PC-3 (cell line): Measurements from ENCODE around the gene SUV39H1. TPM values are rescaled to one million over a fixed set of nuclear protein-coding genes. Genes with fewer than 3 reads are reported as not detected.

Experiments
- ATAC-seq: fragments of 200-7000 bp; cut with Tn5 transposase; 2 replicates; pipeline ENCODE4 v1.9.1; 2020; ENCODE audit warnings: mild to moderate bottlenecking, moderate library complexity
- BruUV-seq: library from RNA; stranded (reverse); fragments of 400-500 nt; replicated peaks from 2 replicates; lab custom pipeline; 2021; lab: Mats Ljungman, UMichigan
- CTCF ChIA-PET: fragments of 300-600 bp; sonication (Branson Sonifier 250); formaldehyde crosslinking; loops from one replicate; lab custom pipeline; 2022; ENCODE audit warnings: antibody characterized with exemption; lab: Charles Lee
- POLR2A ChIA-PET: fragments of 300-600 bp; sonication (Branson Sonifier 250); formaldehyde crosslinking; loops from one replicate; lab custom pipeline; 2022; ENCODE audit warnings: antibody characterized with exemption; ENCODE audit not compliant: unreplicated experiment; lab: Charles Lee
- DNase-seq: peaks from one replicate; pipeline ENCODE4 v3.0.0-alpha.2; 2015
- H2AFZ ChIP-seq: fragments of 300-600 bp; sonication (generic); 2 replicates; pipeline ENCODE4 v1.6.0; 2016; ENCODE audit warnings: antibody characterized with exemption, low read length
- H3F3A ChIP-seq: fragments of 300-600 bp; sonication (generic); one replicate; pipeline ENCODE4 v1.6.0; 2017; ENCODE audit warnings: antibody characterized with exemption, low read length, control low read depth, mild to moderate bottlenecking; ENCODE audit not compliant: unreplicated experiment
- H3K27ac ChIP-seq: fragments of 300-600 bp; sonication (generic); 2 replicates; pipeline ENCODE4 v1.5.1; 2016; ENCODE audit warnings: mild to moderate bottlenecking, low read length
- H3K27me3 ChIP-seq: fragments of 300-600 bp; sonication (generic); 2 replicates; pipeline ENCODE4 v1.6.1; 2016; ENCODE audit warnings: low read length, mixed read lengths
- H3K36me3 ChIP-seq: fragments of 300-600 bp; sonication (generic); 2 replicates; pipeline ENCODE4 v1.6.1; 2016; ENCODE audit warnings: low read depth, mixed run types, low read length, mixed read lengths
- H3K4me1 ChIP-seq: fragments of 300-600 bp; sonication (generic); 2 replicates; pipeline ENCODE4 v1.5.1; 2016; ENCODE audit warnings: low read length; ENCODE audit not compliant: insufficient read depth
- H3K4me2 ChIP-seq: fragments of 300-600 bp; sonication (generic); 2 replicates; pipeline ENCODE4 v1.6.0; 2016; ENCODE audit warnings: low read length
- H3K4me3 ChIP-seq: fragments of 300-600 bp; sonication (generic); 2 replicates; pipeline ENCODE4 v1.5.1; 2016; ENCODE audit warnings: mild to moderate bottlenecking, low read length, mixed read lengths
- H3K79me2 ChIP-seq: fragments of 300-600 bp; sonication (generic); 2 replicates; pipeline ENCODE4 v1.6.1; 2017; ENCODE audit warnings: low read length, mixed read lengths
- H3K9ac ChIP-seq: fragments of 300-600 bp; sonication (generic); 2 replicates; pipeline ENCODE4 v1.6.0; 2016; ENCODE audit warnings: mild to moderate bottlenecking, low read length
- H3K9me2 ChIP-seq: fragments of 300-600 bp; sonication (generic); replicated peaks from 2 replicates; pipeline ENCODE4 v1.6.1; 2016; ENCODE audit warnings: mixed run types, low read length, mixed read lengths
- H3K9me3 ChIP-seq: fragments of 300-600 bp; sonication (generic); 2 replicates; pipeline ENCODE4 v1.6.1; 2016; ENCODE audit warnings: low read length, mixed read lengths
- H4K20me1 ChIP-seq: fragments of 300-600 bp; sonication (generic); 2 replicates; pipeline ENCODE4 v1.6.1; 2016; ENCODE audit warnings: low read length, mixed read lengths
- EZH2 ChIP-seq: fragments of 300-600 bp; sonication (generic); IDR thresholded peaks from one replicate; pipeline ENCODE4 v1.6.1; 2017; ENCODE audit warnings: antibody characterized with exemption, mild to moderate bottlenecking, low read length; ENCODE audit not compliant: unreplicated experiment
- EZH2phosphoT487 ChIP-seq: fragments of 300-600 bp; sonication (generic); IDR thresholded peaks from 2 replicates; pipeline ENCODE4 v1.6.1; 2018; ENCODE audit warnings: mild to moderate bottlenecking, antibody characterized with exemption, low read length, borderline replicate concordance
- intact Hi-C: fragments of 100-400 bp; cut with micrococcal nuclease; formaldehyde crosslinking; loops from 2 replicates; pipeline ENCODE4 v1.9.0; 2023
- total RNA-seq: library from RNA; depleted of rRNA; stranded (reverse); fragments of >200 nt; gene quantifications from 2 replicates; pipeline ENCODE4 v1.2.3, GENCODE V29; 2014
- TF ChIP-seq, protein P1 (sequence below): fragments of 300-600 bp; sonication (generic); conservative IDR thresholded peaks from 2 replicates; pipeline ENCODE4 v1.5.1; 2017; ENCODE audit warnings: antibody characterized with exemption, low read depth, mild to moderate bottlenecking, low read length

Gene SUV39H1
- total RNA-seq, 1 experiment from 2014 or later = 22.3 TPM

DNA sequence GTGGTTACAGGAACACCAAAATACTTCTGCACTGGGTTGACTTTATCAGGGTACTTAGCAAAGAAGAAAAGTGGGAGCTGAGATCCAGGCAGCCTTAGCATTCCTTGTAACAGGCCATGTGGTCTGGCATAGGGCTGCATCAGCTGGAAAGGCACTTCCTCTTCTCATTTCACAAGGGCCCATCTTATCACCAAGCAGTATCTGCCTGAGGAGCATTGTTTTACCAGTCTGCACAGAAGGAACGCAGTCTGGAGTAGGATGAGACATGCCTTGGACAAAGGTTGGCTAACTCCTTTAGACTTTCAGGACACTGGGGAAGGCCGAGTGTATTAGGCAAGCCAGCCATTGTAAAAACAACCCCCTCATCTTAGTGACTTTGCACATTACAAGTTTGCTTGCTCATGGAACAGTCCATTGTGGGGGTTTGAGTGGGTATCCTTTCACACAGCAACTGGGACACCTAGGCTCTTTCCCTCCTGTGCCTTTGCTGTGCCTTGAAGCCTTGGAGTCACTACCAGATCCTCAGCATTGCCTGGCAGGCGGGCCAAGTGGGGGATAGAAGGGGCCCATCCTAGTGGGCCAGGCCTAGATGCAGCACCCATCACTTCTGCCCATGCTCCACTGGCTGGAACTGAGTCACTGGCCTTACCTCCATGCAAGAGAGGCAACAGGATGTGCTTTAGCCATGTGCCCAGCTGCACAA is 4.6 kb downstream of the SUV39H1 start:
- H3K79me2 ChIP-seq = peaks cover 61% of the 10 kb centered on the region
- DNase-seq (no peak), ATAC-seq (no peak)
- peaks cover 27% of the 10 kb centered on the region for H3K36me3 ChIP-seq
- H3K9ac ChIP-seq = no peak overlapping the region
- no peak overlapping the region for H3K4me3 ChIP-seq
- no peaks in the 10 kb centered on the region for H3K9me3 ChIP-seq
- H3K27me3 ChIP-seq = no peaks in the 10 kb centered on the region
- peaks cover 4% of the 10 kb centered on the region for H3F3A ChIP-seq
- intact Hi-C loops = no loop called here
- no peaks in the 10 kb centered on the region for H3K9me2 ChIP-seq
- peaks cover 8% of the 10 kb centered on the region; the same call in 1 of the 2 replicates for H4K20me1 ChIP-seq
- no peak overlapping the region for H3K4me2 ChIP-seq
- no peak overlapping the region for H3K27ac ChIP-seq
- ChIA-PET CTCF (no interaction called here), POLR2A (no interaction called here)
- TF ChIP-seq EZH2 (no peak), EZH2phosphoT487 (no peak)
- TF ChIP-seq, protein P1, sequence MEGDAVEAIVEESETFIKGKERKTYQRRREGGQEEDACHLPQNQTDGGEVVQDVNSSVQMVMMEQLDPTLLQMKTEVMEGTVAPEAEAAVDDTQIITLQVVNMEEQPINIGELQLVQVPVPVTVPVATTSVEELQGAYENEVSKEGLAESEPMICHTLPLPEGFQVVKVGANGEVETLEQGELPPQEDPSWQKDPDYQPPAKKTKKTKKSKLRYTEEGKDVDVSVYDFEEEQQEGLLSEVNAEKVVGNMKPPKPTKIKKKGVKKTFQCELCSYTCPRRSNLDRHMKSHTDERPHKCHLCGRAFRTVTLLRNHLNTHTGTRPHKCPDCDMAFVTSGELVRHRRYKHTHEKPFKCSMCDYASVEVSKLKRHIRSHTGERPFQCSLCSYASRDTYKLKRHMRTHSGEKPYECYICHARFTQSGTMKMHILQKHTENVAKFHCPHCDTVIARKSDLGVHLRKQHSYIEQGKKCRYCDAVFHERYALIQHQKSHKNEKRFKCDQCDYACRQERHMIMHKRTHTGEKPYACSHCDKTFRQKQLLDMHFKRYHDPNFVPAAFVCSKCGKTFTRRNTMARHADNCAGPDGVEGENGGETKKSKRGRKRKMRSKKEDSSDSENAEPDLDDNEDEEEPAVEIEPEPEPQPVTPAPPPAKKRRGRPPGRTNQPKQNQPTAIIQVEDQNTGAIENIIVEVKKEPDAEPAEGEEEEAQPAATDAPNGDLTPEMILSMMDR = no peak
- no TSS peak for BruUV-seq
- no peak overlapping the region for H2AFZ ChIP-seq
- H3K4me1 ChIP-seq = peaks cover 24% of the 10 kb centered on the region

DNA sequence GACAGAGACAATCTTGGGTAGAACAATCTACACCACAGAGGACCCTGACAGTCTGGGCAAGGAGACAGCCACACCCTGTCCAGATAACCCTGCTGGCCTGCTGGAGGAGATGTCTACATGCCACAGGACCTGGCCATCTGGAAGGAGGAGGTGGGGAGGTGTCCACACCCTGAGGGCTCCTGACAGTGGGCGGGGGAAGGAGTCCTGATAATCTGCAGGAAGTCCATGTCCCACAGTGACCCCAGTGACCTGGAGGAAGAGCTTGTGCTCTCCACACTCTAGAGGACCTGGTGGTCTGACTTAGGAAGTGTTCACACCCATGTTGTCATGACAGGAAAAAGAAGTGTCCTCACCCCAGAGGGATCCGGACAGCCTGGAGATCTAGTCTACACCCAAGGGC is 5.5 kb downstream of the SUV39H1 start:
- Histone ChIP-seq H3K9me2 (no peaks in the 10 kb centered on the region), H3K27me3 (no peaks in the 10 kb centered on the region), H2AFZ (no peak overlapping the region), H3K79me2 (peaks cover 59% of the 10 kb centered on the region), H3K9ac (no peak overlapping the region), H3K4me3 (no peak overlapping the region), H3K36me3 (peaks cover 27% of the 10 kb centered on the region), H3K4me1 (peaks cover 24% of the 10 kb centered on the region), H3F3A (peaks cover 4% of the 10 kb centered on the region), H3K27ac (no peak overlapping the region), H3K9me3 (no peaks in the 10 kb centered on the region), H3K4me2 (no peak overlapping the region), H4K20me1 (peaks cover 8% of the 10 kb centered on the region; the same call in 1 of the 2 replicates)
- no peak for TF ChIP-seq EZH2phosphoT487
- no peak for TF ChIP-seq EZH2
- TF ChIP-seq, protein P1 = no peak
- intact Hi-C loops = no loop called here
- no TSS peak for BruUV-seq
- ChIA-PET CTCF (no interaction called here), POLR2A (no interaction called here)
- DNase-seq (no peak), ATAC-seq (no peak)

DNA sequence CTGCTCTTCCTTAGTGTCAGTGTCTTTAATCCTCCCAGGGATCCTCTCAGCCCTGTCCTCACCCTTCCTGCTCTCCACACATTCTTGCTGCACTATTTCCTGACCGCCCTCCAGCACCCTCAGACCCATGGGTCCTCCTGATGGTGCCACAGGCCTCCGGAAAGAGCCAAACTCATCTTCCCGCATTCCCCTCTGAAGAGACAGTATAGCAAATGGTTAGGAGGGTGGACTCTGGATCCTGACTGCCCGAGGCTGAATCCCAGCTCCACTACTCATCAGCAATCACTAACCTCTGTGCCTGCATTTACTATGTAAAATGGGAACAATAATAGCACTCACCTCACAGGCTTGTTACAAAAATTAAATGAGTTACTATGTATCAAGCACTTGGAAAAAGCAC is 6.2 kb downstream of the SUV39H1 start:
- Histone ChIP-seq H3K4me3 (no peak overlapping the region), H3K9me3 (no peaks in the 10 kb centered on the region), H3K79me2 (peaks cover 52% of the 10 kb centered on the region), H3K27me3 (no peaks in the 10 kb centered on the region), H3F3A (peaks cover 4% of the 10 kb centered on the region), H3K4me1 (peaks cover 22% of the 10 kb centered on the region), H3K9ac (no peak overlapping the region), H3K4me2 (no peak overlapping the region), H2AFZ (no peak overlapping the region), H3K36me3 (peaks cover 33% of the 10 kb centered on the region), H3K9me2 (no peaks in the 10 kb centered on the region), H3K27ac (no peak overlapping the region), H4K20me1 (peaks cover 8% of the 10 kb centered on the region; the same call in 1 of the 2 replicates)
- ATAC-seq (no peak), DNase-seq (no peak)
- intact Hi-C loops = no loop called here
- no TSS peak for BruUV-seq
- TF ChIP-seq, protein P1 = no peak
- TF ChIP-seq EZH2 = no peak
- TF ChIP-seq EZH2phosphoT487 = no peak
- ChIA-PET POLR2A (no interaction called here), CTCF (no interaction called here)
